HG03039 (cell line): ENCODE data around the gene APOA1.
"Not testable (repeated sequence)": the region's sequence is repeated elsewhere in the genome, so short reads cannot be mapped to it uniquely, and the experiment has no call there.

Source experiments
- ATAC-seq: cut with Tn5 transposase; IDR thresholded peaks from one replicate; pipeline ENCODE4 v1.9.1; 2021; ENCODE audit warnings: mild to moderate bottlenecking, moderate library complexity; ENCODE audit not compliant: unreplicated experiment

Gene APOA1

DNA sequence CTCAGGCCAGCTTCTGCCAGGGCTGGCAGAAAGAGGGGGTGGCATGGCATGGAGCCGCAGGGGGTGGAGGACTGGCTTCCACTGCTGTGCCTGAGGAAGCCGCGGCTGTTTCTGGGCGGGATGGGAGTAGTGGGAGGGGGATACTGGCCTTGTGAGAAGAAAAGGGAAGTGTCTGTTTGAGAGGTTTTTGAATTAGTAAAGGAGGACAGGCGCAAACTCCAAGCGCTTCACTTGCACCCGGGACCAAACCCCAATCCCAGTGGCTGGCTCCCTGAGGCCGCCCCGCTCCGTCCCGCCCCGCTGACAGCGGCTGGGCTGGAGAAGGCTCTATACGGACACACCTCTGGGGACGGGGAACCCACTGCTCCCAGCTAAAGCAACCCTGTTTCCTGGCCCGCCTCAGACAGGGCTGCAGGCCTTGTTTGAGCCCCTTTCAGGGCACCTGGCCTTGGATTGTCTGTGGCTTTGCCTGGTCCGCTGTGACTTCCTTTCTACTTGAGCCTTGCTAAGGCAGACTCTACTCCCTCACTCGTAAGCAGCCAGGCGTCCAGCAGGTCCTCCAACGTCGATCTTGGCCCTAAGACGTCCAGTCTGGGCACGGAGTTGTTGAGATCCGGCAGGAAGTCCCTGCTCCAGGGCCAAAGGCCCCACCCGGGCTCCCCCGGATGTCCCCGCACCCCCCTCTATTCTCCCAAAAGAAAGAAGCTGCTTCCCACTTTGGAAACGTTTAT lies 2.2 kb downstream of the APOA1 start:
- ATAC-seq, result no peak

DNA sequence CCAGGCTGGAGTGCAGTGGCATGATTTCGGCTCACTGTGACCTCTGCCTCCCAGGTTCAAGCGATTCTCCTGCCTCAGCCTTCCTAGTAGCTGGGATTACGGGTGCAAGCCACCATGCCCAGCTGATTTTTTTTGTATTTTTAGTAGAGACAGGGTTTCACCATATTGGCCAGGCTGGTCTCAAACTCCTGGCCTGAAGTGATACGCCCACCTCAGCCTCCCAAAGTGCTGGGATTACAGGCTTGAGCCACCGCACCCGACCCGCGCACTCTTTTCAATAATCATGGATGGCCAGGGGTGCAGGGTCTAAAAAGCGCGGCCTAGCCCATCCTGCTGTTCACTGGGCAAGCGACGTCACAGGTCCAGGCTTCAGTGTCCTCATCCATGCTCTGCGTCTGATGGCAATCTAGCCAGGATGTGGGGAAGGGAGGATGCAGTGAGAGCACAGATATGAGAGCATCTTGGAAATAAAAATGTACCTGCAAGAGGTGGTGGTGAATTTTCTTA lies 2.8 kb downstream of the APOA1 start:
- not testable (repeated sequence) for ATAC-seq

DNA sequence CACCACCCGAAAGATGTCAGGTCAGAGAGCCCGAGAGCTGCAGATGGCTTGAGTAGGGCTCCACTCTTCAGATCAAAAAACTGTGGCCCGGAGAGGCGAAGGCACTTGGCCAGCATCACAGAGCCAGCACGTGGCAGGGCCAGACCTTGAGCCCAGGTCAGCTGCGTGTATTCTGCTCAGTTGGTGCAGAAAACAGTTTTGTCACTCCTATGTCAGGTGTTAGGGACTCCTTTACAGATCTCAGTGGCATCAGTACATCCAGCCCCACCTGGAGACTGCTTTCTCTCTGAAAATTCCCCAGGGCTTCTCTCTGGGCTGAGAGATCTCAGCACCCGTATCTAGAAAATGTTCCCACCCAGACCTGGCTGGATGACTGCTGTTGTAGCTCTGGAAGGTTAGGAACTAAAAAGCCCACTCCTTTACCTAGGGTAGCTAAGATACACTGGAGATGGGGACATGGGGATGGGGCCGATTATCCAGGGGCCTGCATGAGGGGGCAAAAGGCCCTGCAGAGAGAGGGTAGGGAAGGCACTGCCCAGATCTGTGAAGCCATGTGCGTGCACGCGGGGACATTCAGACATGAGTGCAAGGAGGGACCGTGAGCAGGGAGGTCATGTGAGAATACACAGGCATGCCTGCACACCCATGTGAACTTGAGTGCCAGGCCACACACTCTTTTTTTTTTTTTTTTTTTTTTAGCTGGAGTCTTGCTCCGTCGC lies 3.4 kb downstream of the APOA1 start:
- ATAC-seq, result no peak

GRCh38 chr11:116833491-116833815 lies 4.0 kb downstream of the APOA1 start:
- ATAC-seq, result no peak

DNA sequence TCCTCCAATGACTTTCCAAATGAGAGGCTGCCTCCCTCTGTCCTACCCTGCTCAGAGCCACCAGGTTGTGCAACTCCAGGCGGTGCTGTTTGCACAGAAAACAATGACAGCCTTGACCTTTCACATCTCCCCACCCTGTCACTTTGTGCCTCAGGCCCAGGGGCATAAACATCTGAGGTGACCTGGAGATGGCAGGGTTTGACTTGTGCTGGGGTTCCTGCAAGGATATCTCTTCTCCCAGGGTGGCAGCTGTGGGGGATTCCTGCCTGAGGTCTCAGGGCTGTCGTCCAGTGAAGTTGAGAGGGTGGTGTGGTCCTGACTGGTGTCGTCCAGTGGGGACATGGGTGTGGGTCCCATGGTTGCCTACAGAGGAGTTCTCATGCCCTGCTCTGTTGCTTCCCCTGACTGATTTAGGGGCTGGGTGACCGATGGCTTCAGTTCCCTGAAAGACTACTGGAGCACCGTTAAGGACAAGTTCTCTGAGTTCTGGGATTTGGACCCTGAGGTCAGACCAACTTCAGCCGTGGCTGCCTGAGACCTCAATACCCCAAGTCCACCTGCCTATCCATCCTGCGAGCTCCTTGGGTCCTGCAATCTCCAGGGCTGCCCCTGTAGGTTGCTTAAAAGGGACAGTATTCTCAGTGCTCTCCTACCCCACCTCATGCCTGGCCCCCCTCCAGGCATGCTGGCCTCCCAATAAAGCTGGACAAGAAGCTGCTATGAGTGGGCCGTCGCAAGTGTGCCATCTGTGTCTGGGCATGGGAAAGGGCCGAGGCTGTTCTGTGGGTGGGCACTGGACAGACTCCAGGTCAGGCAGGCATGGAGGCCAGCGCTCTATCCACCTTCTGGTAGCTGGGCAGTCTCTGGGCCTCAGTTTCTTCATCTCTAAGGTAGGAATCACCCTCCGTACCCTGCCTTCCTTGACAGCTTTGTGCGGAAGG lies 4.8 kb downstream of the APOA1 start:
- no peak for ATAC-seq

DNA sequence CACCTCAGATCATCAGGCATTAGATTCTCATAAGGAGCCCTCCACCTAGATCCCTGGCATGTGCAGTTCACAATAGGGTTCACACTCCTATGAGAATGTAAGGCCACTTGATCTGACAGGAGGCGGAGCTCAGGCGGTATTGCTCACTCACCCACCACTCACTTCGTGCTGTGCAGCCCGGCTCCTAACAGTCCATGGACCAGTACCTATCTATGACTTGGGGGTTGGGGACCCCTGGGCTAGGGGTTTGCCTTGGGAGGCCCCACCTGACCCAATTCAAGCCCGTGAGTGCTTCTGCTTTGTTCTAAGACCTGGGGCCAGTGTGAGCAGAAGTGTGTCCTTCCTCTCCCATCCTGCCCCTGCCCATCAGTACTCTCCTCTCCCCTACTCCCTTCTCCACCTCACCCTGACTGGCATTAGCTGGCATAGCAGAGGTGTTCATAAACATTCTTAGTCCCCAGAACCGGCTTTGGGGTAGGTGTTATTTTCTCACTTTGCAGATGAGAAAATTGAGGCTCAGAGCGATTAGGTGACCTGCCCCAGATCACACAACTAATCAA lies 5.6 kb downstream of the APOA1 start:
- no peak for ATAC-seq

DNA sequence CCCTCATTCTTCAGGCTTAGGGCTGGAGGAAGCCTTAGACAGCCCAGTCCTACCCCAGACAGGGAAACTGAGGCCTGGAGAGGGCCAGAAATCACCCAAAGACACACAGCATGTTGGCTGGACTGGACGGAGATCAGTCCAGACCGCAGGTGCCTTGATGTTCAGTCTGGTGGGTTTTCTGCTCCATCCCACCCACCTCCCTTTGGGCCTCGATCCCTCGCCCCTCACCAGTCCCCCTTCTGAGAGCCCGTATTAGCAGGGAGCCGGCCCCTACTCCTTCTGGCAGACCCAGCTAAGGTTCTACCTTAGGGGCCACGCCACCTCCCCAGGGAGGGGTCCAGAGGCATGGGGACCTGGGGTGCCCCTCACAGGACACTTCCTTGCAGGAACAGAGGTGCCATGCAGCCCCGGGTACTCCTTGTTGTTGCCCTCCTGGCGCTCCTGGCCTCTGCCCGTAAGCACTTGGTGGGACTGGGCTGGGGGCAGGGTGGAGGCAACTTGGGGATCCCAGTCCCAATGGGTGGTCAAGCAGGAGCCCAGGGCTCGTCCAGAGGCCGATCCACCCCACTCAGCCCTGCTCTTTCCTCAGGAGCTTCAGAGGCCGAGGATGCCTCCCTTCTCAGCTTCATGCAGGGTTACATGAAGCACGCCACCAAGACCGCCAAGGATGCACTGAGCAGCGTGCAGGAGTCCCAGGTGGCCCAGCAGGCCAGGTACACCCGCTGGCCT lies 7.1 kb downstream of the APOA1 start:
- no peak for ATAC-seq

- ATAC-seq, result no peak
Measured at GRCh38 chr11:116829525-116830183, 7.8 kb downstream of the APOA1 start, which contains the start of gene APOC3. TSS of gene APOC3 (plus strand) at chr11:116829907. CDS start at chr11:116830583, 676 bp downstream.

GRCh38 chr11:116828632-116829524 lies 8.5 kb downstream of the APOA1 start:
- no peak for ATAC-seq

GRCh38 chr11:116827461-116827860 lies 10.0 kb downstream of the APOA1 start:
- no peak for ATAC-seq

DNA sequence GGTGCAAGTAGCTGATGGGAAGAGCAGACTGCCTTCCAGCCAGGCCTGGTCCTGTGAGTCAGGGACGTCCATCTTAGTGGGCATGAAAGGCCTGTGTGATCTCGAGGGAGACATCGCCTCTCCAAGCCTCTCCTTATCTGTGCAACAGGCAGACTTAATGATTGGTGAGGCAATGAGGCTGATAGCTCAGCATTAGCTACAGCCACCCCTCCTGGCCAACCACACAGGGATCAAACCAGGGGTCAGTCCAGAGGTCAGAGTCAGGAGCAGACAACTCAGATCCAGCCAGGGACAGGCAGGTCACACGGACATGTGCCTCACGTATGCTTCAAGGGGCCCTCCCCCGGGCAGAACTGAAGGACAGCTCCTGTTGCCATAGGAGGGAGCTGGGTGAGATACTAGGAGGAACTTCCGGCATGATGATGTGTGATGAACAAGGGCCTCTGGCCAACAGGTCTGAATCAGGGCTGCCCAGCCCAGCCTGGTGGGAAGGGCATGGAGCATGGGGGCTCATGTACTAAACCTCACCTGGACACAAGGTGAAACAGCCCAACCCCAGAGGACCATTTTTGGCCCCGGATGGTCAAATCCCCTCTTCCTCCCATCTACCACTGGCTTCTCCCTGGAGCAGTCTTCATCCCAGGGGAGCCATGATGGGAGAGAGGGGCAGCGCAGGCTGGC lies 10.5 kb downstream of the APOA1 start:
- no peak for ATAC-seq

- no peak for ATAC-seq
Measured at GRCh38 chr11:116825854-116826750, 11.3 kb downstream of the APOA1 start.

DNA sequence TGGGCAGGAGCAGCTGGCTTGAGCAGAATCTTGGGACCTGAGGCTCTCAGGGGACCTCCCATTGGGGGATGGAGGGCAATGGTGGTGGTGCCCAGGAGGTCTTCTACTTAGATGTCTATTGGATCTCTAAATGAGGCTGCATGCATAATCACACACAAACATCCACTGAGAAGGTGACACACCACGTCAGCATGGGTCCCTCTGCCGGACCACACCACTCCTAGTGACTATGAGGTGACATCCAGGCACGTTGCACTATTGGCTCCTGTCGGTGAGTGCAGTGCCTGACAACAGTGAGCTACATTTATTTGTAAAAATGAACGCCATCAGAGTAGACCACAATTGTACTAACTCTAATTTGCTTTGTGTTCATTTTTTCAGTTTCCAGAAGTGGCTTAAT lies 12.0 kb downstream of the APOA1 start:
- no peak for ATAC-seq

GRCh38 chr11:116823031-116823843 lies 14.2 kb downstream of the APOA1 start, which contains the start of gene APOA4:
TSS of gene APOA4 (minus strand) at chr11:116823304. CDS start at chr11:116823191, 113 bp downstream.
- no peak for ATAC-seq

DNA sequence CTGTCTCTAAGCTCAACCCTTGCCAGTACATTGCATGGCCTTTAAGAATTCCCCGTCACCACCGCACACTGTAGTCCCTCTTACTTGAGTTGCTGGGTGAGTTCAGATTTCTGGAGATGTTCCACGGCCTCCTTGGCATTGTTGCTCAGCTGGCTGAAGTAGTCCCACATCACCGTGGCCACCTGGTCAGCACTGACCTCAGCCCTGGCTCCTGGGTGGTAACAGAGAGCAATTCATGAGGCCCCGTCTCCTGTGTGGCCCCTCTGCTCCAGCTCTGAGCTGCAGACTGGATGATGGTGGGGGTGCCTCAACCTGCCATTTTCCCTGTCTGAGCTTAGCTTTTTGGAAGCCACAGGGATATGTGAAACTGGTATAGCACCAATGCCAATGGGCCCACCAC lies 14.8 kb downstream of the APOA1 start:
- no peak for ATAC-seq
